Measurements from ENCODE around the gene YPEL3.

DNA sequence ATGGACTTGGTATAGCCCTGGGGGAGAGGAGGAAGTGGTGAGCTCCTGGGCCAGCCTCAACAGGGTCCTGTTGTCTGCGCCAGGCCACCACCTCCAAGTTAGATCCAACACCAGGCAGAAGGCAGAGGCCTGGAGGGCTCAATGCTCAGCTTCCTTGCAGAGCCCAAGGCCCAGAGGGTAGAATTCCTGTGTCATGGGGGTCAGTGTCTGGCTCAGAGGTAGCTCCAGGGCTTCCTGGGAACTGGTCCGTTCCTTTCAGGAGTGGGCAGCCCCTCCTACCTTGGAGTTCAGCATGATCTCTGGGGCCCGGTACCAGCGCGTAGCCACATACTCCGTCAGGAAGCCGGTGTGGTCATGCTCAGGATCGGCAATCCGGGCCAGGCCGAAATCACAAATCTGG, 21.8 kb upstream of the YPEL3 start:
- TF ChIP-seq, protein P1, sequence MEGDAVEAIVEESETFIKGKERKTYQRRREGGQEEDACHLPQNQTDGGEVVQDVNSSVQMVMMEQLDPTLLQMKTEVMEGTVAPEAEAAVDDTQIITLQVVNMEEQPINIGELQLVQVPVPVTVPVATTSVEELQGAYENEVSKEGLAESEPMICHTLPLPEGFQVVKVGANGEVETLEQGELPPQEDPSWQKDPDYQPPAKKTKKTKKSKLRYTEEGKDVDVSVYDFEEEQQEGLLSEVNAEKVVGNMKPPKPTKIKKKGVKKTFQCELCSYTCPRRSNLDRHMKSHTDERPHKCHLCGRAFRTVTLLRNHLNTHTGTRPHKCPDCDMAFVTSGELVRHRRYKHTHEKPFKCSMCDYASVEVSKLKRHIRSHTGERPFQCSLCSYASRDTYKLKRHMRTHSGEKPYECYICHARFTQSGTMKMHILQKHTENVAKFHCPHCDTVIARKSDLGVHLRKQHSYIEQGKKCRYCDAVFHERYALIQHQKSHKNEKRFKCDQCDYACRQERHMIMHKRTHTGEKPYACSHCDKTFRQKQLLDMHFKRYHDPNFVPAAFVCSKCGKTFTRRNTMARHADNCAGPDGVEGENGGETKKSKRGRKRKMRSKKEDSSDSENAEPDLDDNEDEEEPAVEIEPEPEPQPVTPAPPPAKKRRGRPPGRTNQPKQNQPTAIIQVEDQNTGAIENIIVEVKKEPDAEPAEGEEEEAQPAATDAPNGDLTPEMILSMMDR (IDR thresholded peaks at IDR 0.05): no peak
- no peak for TF ChIP-seq POLR2A (IDR thresholded peaks at IDR 0.05)
- no peak for TF ChIP-seq EP300 (IDR thresholded peaks at IDR 0.05)
- no peak for TF ChIP-seq POLR2AphosphoS5 (IDR thresholded peaks at IDR 0.05)

All from sigmoid colon (tissue), 4 donors.